CD4-positive, alpha-beta T cell treated with Interleukin-10 for 1 hour (primary cell): Measurements from ENCODE around the gene PARP9.
"Not testable (repeated sequence)": the region's sequence is repeated elsewhere in the genome, so short reads cannot be mapped to it uniquely, and the experiment has no call there.

Experiments
- DNase-seq: peaks from one replicate; pipeline ENCODE4 v3.0.0-alpha.2; 2020

Gene PARP9

DNA sequence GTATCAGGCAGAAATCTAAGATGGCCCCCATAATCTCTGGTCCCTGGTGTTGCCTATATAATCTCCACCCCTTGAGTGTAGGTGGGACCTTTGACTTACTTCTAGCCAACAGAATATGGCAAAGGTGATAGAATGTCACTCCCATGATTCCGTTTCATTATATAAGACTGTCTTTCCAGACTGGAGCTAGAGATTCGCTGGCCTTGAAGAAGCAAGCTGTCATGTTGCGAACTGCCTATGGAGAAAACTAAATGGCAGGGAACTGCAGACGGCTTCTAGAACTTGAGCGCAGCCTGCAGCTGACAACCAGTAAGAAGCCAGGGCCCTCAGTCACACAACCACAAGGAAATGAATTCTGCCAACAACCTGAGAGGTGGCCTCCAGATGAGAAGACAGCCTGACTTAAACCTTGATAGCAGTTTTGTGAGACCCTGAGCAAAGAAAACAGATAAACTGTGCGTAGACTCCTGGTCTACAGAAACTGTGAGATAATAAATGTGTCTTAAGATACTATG, 47.2 kb downstream of the PARP9 start:
- no peak for DNase-seq

DNA sequence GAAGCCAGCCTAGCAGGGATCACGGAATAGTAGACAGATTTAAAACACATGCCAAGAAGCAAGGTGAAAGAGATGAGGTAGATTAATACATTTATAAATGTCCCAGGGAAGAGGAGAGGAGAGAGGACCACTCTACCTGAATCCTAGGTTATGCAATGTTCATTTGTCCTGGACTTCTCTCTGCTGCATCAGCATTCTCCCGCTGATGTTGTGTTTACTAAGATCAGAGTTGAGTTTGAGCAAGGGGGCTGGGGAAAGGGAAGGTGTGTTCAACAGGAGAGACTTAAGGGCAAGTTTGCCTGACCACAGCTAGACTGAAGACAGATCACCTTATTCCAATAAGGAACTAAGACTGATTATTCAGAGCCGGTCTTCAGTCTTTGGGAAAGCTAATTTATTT, 48.2 kb downstream of the PARP9 start:
- DNase-seq, result no peak

DNA sequence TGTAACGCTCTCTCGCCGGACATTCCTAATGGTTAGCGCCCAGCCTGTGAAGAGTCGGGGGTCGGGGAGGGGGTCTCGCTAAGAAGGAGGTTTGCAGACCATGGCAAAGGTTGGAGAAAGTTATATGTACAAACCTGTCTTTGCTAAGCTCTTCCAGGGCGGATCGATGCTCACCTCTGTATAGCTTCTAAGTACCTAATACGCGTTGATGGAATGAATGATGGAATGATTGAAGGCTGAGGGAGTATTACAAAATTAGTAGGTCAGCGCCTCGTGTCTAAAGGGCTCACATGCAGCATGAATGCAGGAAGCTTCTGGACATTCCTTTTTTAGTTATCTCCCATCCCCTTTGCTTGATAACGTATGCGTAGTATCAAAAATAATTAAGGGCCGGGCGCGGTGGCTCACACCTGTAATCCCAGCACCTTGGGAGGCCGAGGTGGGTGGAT, 49.1 kb downstream of the PARP9 start:
- DNase-seq, result no peak

DNA sequence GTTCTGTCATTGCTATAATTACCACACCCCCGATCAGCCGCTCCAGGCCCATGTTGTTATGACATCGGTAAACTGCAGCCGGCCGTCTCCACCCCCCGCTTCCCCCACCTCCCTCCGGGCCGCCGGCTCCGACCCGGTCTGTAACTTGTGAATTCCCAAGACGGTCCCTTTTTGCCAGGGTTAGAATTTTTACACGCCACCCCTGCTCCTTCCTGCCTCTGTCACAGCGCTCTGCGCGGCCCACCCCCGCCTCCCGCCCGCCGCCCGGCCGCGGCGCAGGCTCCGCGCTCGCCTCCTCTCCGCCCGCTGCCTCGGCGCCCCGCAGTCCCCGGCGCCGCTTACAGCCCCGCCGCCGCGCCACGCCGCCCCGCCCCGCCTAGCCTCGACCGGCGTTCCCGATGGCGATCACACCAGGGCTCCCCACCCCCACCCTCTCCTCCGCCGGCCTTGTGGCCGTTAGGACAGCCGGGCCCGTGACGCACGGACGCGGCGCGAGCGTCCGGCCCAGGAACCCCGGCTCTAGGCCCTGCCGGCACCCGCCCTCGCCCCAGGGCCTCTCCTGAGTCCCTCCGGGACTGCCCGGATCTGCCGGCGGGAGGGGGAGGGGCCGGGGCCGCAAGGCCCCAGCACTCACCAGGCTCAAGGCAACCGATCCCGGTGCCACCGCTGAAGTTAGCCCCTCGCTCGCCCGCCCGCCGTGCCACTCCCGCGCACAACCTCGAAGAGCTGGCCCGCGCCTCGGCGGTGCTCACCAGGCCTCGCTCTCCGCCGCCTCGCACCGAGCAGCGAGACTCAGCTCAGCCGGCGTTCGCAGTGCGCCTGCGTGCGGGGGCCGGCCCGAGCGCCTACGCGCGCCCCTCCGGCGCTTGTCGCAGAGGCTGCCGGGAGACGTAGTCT, 49.7 kb downstream of the PARP9 start, which contains the start of gene KPNA1:
TSS of gene KPNA1 (minus strand) at position 817 of the 897 bp plus-strand sequence. CDS start 18,374 bp downstream, outside the sequence.
- DNase-seq, result peak; percentile 89

DNA sequence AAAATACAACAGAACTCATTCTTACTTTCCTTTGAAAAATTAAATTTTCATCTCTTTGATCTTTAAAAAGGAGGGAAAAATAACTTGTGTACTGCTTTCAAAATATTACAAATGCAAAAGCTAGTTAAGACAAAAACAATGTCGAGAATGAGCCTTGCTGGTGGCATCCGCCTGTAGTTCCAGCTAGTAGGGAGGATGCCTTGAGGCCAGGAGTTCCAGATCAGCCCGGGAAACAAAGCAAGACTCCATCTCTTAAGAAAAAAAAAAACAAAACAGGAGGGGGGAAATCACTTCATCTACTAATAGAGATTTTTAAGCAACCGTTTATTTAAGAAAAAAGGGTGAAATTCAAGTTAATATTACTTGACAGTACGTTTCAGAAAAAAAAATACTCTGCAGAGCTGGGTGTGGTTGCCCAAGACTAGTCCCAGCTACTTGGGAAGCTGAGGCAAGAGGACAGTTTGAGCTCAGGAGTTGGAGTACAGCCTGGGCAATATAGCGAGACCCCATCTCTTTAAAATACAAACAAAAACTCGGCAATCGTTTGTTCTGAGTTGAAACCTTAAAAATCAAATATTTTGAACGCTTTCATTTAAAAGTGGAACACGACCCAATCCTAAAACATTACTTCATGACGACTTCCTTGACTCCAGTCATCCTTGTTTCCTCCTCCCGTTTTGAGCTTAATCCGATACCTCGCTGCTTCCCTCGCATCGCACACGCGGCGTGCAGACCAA, 50.5 kb downstream of the PARP9 start:
- no peak for DNase-seq

DNA sequence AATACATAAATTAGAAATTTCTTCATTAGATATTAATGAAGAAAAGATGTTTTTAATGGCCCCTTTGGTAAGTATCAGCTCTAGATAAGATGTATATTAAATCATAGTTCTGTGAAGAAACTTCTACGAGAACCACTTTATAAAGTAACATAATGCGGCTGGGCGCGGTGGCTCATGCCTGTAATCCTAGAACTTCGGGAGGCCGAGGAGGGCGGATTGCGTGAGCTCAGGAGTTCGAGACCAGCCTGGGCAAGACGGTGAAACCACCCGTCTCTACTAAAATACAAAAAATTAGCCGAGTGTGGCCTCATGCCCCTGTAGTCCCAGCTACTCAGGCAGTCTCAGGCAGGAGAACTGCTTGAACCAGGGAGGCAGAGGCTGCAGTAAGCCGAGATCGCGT, 51.8 kb downstream of the PARP9 start:
- no peak for DNase-seq

DNA sequence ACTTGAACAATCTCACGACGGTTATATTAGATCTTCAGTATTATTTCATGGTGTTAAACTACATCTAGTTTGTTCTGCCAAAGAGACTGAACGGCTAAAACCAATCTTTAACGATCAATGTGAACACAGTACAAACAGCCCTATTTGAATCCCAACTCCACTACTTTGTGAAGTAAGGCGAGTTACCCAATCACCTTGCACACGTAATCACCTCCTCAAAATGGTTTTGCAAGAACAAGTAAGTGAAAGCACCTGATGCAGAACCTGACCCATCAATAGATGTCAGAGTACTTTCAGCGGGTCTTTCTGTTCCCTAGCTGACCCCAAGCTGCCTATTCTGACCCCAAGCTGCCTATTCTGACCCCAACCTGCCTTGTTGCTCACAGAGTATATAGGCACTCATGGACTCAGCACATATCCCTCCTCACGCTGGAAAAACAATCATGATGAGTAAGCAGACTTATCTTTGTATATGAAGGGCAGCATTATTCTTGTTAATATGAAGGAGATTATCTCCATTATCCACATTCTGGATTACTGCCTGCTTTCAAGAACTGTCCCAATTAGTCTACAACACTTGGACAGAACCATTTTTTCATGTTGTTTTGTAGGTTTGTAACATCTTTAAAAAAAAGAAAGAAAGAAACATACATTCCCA, 53.1 kb downstream of the PARP9 start:
- no peak for DNase-seq

DNA sequence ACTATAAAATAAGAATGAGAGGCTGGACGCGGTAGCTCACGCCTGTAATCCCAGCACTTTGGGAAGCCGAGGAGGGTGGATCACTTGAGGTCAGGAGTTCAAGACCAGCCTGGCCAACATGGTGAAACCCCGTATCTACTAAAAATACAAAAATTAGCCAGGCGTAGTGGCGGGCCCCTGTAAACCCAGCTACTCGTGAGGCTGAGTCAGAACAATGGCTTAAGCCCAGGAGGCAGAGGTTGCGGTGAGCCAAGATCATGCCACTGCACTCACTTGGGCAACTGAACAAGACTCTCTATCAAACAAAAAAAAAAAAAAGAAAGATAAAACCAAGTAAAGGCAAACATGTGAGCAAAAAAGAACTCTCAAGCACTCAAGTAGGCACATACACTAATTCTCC, 55.2 kb downstream of the PARP9 start:
- not testable (repeated sequence) for DNase-seq

DNA sequence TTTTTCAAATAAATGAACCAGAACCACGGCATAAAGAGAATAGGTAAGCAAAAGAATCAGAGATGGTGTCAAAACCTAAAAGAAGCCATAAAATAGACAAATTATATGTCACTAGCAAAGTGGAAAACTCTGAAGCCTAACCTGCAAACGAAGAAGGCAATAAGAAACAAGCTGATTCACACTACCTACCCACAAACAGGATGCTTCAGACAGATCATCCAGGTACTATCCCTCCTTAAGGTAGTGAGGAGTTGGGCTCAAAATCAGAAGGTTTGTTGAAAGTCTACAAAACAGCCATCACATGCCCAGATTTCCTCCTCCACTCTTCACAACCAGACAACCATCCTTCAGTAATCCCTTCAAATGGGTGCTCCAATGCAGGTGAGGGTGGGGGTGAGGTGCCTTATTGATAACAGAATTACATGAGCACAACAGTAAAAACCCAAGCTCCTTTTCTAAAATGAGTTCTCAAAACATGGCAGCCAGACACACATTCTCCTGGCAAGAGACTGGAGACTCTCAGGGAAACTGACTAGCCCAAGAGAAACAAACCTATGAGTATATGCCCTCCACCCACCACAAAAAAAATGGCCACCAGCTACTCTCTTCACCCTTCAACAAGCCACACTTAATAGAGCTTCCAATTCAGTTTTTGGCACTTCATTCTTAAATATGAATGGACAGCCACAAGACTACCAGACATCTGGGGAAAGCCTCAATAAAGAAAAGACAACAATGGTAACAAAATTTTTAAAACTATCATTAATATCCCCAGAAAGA, 55.8 kb downstream of the PARP9 start:
- no peak for DNase-seq

DNA sequence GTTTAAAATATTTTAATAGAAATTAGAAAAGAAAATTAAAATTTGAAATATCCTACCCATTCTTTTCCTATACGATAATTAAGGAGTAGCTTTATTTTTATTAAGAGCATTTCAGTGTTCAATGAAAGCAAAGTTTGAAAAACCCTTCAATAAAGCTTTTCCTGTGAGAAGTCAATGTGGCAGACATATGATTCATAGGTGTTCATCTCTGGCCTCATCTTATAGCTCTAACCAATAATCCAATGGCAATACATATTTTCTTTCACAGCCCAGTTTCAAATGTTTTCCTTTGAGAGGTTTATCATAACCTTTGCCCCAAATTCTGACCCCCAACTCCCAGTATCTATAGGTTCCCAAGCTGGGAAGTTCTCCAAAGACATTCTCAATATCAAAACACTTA, 57.6 kb downstream of the PARP9 start:
- no peak for DNase-seq

DNA sequence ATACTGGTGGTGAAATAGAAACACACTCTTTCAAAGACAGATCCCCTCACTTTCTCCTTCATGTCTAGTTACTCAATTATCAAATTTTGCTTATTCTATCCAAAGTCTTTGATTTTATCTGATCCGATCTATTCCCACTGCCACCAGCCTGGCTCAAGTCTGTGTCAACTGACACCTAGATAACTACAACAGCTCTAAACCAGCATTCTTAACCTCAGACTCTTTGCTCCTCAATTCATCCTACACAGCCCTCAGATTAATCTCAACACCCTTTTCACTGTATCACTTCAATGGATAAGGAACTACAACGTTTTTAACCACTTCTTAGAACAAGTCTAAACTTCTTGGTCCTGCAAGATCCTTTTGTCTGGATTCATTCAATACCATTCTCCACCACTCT, 58.4 kb downstream of the PARP9 start:
- no peak for DNase-seq

DNA sequence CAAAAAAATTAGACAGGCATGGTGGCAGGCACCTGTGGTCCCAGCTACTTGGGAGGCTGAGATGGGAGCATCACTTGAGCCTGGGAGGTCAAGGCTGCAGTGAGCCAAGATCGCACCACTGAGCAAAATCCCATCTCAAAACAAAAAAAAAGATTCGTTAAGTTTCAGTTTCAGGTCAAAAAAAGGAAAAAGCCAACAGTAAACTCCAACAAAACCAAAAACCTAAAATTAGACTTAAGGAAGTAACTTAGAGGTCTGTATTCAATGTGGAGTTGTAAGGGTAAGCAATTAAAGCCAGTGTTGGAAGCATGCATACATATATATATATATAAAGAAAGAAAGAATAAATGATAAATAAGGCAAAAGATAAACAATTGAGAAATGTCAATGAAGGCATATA, 61.2 kb downstream of the PARP9 start:
- DNase-seq, result no peak

DNA sequence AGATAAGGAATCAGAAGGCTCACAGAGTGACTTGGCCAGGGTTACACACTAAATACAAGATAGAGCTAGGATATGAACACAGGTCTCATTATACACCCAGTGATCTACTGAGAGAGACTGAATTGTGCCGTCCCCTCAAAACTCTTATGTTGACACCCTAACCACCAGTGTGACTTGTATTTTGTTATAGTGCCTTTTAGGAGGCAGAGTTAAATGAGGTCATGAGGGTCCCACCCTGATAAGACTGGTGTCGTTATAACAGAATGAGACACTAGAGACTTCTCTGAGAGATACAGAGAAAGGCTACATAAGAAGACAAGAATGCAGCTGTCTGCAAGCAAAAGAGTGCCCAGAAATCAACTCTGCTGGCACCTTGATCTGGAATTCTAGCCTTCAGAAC, 62.0 kb downstream of the PARP9 start:
- no peak for DNase-seq

DNA sequence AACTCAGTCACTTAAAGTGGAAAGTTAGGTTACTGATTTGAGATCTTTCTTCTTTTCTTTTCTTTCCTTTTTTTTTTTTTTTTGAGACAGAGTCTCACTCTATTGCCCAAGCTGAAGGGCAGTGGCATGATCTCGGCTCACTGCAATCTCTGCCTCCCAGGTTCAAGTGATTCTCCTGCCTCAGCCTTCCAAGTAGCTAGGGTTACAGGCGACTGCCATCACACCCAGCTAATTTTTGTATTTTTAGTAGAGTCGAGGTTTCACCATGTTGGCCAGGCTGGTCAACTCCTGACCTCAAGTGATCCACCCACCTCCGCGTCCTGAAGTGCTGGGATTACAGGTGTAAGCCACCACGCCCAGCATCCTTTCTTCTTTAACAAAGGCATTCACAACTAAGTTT, 63.1 kb downstream of the PARP9 start:
- not testable (repeated sequence) for DNase-seq

DNA sequence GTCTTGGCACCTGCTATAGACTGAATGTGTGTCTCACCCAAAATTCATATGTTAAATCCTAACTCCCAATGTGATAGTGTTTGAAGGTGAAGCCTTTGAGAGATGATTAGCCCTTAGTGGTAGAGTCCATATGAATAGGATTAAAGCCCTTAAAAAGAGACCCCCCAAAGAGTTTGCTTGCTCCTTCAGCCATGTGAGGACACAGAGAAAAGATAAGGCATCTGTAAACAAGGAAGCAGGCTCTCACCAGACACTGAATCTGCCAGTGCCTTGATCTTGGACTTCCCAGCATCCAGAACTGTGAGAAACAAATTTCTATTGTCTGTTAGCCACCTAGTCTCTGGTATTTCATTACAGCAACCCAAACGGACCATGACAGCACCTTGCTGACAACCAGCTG, 65.9 kb downstream of the PARP9 start:
- DNase-seq, result no peak

DNA sequence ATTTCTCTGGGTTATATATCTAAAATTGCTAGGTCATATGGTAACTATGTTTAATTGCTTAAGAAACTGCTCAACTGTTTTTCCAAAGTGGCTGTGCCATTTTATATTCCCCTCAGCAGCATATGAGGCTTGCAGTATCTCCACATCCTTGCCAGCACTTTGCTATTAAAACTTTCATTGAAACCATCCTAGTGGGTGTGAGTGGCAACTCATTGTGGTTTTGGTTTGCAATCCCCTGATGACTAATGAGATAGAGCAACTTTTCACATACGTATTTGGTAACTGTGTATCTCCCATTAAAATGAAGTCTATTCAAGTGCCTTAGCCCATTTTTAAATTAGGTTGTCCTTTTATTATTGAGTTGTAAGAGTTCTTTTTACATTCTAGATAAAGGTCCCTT, 66.7 kb downstream of the PARP9 start:
- peak; percentile 48 for DNase-seq

DNA sequence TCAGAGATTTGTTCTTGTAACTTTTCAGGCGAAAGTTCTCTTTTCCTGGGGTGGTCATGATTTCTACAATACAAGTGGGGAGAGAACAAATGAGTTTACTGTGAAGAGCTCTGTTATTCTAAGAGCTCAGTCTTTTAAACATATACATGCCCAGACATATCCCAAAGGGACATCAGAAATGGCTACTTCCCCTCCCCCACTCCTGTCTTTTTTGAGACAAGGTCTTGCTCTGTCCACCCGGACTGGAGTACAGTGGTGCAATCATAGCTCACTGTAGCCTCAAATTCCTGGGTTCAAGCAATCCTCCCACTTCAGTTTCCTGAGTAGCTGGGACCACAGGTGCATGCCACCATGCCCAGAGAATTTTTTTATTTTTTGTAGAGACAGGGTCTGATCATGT, 67.6 kb downstream of the PARP9 start:
- DNase-seq, result no peak

DNA sequence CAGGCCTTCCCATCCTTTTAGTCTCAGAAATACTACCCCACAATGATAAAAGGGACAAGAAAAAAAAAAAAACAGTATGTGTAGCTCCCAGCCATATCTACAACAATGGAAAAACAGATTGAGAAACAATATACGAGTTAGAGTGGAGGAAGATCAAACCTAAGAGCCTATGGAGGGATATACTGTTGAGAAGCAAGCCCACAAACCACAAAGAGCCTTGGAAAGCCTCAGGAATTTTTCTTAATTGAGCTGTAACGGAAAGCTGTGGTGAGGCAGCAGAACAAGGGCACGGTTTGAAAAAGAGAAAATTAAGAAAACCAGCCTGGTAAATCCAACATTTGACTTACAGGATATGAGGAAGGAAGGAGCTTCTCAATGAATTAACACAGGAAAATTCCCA, 70.8 kb downstream of the PARP9 start:
- no peak for DNase-seq

DNA sequence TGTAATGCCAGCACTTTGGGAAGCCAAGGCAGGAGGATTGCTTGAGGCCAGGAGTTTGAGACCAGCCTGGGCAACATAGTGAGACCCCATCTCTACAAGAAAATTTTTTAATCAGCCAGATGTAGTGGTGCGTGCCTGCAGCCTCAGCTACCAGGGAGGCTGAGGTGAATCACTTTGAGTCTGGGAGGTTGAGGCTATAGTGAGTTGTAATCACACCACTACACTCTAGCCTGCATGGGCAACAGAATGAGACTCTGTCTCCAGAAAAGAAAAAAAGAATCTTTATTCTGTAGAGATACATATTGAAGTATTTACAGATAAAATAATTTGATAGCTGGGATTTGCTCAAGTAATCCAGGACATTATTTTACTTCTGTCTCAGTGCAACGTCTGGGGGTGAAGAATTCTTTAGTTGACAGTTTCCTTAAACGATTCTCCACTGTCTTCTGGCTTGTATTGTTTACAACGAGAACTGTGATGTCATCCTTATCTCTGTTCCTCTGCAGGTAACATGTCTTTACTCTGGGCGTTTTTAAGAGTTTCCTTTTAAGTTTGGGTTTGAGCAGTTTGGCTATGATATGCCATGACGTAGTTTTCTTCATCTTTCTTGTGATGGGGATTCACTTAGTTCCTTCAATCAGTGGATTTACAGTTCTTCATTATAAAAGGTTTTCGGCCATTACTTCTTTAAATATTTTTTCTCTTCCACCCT, 75.7 kb downstream of the PARP9 start:
- no peak for DNase-seq

DNA sequence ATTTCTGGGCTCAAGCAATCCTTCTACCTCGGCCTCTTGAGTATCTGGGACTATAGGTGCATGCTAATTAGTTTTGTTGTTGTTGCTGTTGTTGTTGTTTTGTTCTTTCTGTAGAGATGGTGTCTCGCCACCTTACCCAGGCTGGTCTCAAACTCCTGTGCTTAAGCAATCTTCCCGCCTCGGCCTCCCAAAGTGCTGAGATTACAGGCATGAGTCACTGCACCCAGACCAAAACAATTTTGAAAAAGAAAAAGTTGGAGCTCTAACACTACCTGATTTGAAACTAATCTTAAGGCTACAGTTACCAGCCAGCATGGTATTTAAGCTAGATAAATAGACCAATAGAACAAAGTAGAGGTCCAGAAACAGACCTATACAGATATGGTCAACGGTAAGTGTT, 79.1 kb downstream of the PARP9 start:
- no peak for DNase-seq

DNA sequence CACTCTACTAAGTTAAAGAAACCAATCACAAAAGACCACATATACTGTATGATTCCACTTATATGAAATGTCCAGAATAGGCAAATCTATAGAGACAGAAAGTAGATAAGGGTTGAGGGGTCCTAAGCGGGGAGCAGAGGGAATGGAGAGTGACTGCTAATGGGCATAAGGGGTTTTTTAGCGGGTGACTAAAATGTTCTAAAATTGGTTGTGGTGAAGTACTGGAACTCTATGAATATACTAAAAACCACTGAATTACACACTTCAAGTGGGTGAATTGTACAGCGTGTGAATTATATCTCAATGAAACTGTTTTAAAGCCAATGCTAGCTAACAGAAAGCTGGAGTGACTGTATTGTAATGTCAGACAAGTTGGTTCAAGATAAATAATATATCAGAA, 82.7 kb downstream of the PARP9 start:
- no peak for DNase-seq
